ENCODE results near the gene CDH4.

Gene CDH4

DNA sequence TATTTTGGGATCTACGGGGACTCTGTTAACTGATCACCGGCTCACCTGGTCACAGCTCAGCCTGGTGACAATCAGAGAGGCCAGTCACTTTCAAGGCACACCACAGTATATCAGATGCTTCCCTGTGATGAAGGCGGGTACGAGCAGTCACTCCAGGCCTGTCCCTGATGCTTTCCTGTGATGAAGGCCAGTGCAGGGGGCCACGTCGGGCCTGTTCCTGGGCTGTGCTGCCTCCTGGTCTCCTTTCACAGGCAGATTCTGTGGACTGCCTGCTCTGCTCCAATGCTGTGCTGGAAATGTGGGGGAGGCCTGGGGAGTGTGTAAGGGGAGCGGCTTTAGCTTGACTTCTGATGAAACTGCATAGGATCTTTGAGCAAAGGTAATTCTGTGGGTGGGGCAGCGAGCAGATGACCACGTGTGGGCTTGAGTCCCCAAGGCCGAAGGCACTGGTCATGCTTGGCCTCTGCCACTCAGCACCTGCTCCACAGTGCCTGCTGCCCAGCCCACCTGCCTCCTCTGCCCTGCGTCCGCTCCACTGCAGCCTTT is 441.1 kb downstream of the CDH4 start:
- H3K27me3 ChIP-seq (ENCODE audit: low read depth, low read length): no peaks in the 10 kb centered on the region
- no peaks in the 10 kb centered on the region for H3K4me1 ChIP-seq (ENCODE audit: control insufficient read depth in 1 of 2, insufficient read depth in 2 of 2, low read length in 2 of 2)
- no peaks in the 10 kb centered on the region for H3K36me3 ChIP-seq (ENCODE audit: control insufficient read depth in 1 of 2, insufficient read depth in 2 of 2, low read length in 2 of 2)
- no peak overlapping the region for H3K27ac ChIP-seq (ENCODE audit: low read length)
- H3K9me3 ChIP-seq (ENCODE audit: control insufficient read depth in 1 of 2, low read length in 2 of 2): no peaks in the 10 kb centered on the region
- H3K4me3 ChIP-seq (ENCODE audit: low read depth in 1 of 2, low read length in 2 of 2): no peak overlapping the region

DNA sequence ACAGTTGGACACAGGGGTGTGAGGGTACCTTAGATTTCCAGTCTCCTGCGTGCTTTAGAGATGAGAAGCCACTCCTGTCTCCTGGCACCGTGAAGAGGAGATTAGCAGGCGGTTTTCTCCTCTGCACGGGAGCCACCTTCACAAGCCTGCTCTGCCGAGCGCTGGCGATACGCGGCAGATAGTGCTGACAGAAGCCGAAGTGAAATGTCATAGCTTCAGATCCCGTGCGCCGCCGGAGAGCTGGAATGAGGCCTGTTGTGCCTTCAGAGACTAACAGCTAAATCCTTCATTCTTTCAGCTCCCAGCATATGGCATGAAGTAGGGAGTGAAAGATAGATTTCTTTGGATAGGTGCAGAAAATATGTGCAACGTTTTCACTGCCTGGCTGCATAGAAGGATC is 442.6 kb downstream of the CDH4 start:
- H3K4me3 ChIP-seq (ENCODE audit: low read depth in 1 of 2, low read length in 2 of 2): no peak overlapping the region
- no peaks in the 10 kb centered on the region for H3K36me3 ChIP-seq (ENCODE audit: control insufficient read depth in 1 of 2, insufficient read depth in 2 of 2, low read length in 2 of 2)
- H3K4me1 ChIP-seq (ENCODE audit: control insufficient read depth in 1 of 2, insufficient read depth in 2 of 2, low read length in 2 of 2): no peaks in the 10 kb centered on the region
- H3K27ac ChIP-seq (ENCODE audit: low read length): no peak overlapping the region
- no peaks in the 10 kb centered on the region for H3K9me3 ChIP-seq (ENCODE audit: control insufficient read depth in 1 of 2, low read length in 2 of 2)
- no peaks in the 10 kb centered on the region for H3K27me3 ChIP-seq (ENCODE audit: low read depth, low read length)

DNA sequence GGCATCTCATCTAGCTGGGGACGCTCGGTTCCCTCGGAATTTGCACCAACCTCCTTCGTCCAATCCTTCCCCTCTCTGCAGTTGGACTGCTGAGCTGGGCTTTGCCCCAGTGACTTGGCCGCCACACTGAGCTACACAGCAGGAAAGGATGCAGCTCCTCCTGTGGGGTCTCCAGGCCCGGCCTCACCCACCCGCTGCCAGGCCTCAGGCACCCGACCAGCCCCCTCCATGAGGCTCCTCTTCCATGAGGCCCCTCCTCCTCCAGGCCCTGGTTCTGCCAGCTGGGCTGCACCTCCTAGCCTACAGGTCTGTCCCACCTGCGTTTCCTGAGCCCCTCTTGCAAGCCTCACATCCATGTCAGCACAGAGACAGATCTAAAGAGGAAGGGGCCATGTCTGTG is 443.7 kb downstream of the CDH4 start:
- Histone ChIP-seq H3K36me3 (ENCODE audit: control insufficient read depth in 1 of 2, insufficient read depth in 2 of 2, low read length in 2 of 2) (no peaks in the 10 kb centered on the region), H3K4me3 (ENCODE audit: low read depth in 1 of 2, low read length in 2 of 2) (no peak overlapping the region), H3K27me3 (ENCODE audit: low read depth, low read length) (no peaks in the 10 kb centered on the region), H3K4me1 (ENCODE audit: control insufficient read depth in 1 of 2, insufficient read depth in 2 of 2, low read length in 2 of 2) (no peaks in the 10 kb centered on the region), H3K9me3 (ENCODE audit: control insufficient read depth in 1 of 2, low read length in 2 of 2) (no peaks in the 10 kb centered on the region), H3K27ac (ENCODE audit: low read length) (no peak overlapping the region)

DNA sequence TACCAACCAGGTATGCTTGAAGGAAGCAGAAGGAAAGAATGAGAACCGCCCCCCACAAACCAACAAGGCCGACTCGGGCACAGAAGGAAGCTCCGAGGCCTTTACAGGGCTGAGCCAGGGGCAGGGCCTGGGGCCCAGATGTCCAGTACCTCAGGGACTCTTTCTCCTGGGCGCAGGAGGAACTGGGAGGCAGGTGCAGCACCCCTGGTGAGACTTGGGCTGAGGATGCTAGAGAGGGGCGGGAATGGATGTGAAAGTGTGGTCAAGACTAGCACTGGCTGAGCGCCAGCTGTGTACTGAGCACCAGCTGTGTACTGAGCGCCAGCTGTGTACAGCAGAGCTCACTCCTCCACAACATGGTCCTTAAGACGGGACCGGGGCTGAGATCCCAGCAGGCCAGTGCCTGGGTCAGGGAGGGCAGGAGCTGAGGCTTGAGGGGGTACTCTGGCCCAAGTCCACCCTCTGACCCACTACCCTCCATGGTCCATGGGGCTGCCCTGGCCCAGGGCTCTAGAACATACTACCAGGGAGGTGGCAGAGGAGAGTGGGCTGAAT is 444.2 kb downstream of the CDH4 start:
- Histone ChIP-seq H3K27me3 (ENCODE audit: low read depth, low read length) (no peaks in the 10 kb centered on the region), H3K36me3 (ENCODE audit: control insufficient read depth in 1 of 2, insufficient read depth in 2 of 2, low read length in 2 of 2) (no peaks in the 10 kb centered on the region), H3K9me3 (ENCODE audit: control insufficient read depth in 1 of 2, low read length in 2 of 2) (no peaks in the 10 kb centered on the region), H3K27ac (ENCODE audit: low read length) (no peak overlapping the region), H3K4me1 (ENCODE audit: control insufficient read depth in 1 of 2, insufficient read depth in 2 of 2, low read length in 2 of 2) (no peaks in the 10 kb centered on the region), H3K4me3 (ENCODE audit: low read depth in 1 of 2, low read length in 2 of 2) (no peak overlapping the region)

DNA sequence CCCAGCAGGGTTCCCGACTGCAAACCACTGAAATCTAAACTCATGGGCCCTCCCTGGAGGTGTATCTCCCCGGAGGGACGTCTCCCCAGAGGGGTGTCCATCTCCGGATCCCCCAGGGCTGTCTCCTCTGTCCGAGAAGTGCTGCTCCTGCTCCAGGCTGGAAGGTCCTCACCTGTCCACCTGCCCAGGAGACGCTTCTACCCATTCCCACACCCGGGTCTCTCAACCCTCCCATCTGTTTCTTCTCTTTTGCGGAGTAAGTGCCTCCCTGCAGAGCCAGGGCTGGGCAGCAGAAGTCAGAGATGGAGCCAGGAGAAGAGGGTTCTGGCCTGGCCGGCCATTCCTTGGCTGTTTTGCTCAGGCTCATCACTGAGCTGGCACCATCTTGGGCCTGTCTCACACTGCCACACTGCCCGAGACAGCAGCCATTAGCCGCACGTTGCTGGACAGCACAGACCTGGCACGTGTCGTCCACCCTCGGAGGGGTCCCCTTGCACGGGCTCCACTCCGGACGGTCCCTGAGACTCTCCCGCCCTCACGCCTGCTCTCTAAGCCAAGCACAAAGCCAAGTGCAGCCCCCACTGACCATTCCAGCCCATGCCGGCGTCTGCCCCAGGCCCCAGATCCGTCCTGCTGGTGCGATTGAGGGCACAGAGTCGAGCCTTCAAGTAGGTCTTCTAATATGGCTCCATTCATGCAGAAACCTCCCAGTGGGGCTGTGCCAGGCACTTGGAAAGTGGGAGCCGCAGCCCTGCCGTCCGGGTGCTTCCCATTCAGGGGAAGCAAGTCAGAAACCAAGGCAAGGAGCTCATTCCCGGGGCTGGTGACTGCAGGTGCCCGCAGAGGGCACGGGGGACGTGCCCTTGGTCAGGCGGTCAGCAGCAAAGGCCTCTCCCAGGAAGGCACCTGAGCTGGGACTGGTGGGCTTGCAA is 445.9 kb downstream of the CDH4 start:
- Histone ChIP-seq H3K36me3 (ENCODE audit: control insufficient read depth in 1 of 2, insufficient read depth in 2 of 2, low read length in 2 of 2) (no peaks in the 10 kb centered on the region), H3K9me3 (ENCODE audit: control insufficient read depth in 1 of 2, low read length in 2 of 2) (no peaks in the 10 kb centered on the region), H3K27ac (ENCODE audit: low read length) (no peak overlapping the region), H3K4me3 (ENCODE audit: low read depth in 1 of 2, low read length in 2 of 2) (no peak overlapping the region), H3K4me1 (ENCODE audit: control insufficient read depth in 1 of 2, insufficient read depth in 2 of 2, low read length in 2 of 2) (no peaks in the 10 kb centered on the region), H3K27me3 (ENCODE audit: low read depth, low read length) (no peaks in the 10 kb centered on the region)

DNA sequence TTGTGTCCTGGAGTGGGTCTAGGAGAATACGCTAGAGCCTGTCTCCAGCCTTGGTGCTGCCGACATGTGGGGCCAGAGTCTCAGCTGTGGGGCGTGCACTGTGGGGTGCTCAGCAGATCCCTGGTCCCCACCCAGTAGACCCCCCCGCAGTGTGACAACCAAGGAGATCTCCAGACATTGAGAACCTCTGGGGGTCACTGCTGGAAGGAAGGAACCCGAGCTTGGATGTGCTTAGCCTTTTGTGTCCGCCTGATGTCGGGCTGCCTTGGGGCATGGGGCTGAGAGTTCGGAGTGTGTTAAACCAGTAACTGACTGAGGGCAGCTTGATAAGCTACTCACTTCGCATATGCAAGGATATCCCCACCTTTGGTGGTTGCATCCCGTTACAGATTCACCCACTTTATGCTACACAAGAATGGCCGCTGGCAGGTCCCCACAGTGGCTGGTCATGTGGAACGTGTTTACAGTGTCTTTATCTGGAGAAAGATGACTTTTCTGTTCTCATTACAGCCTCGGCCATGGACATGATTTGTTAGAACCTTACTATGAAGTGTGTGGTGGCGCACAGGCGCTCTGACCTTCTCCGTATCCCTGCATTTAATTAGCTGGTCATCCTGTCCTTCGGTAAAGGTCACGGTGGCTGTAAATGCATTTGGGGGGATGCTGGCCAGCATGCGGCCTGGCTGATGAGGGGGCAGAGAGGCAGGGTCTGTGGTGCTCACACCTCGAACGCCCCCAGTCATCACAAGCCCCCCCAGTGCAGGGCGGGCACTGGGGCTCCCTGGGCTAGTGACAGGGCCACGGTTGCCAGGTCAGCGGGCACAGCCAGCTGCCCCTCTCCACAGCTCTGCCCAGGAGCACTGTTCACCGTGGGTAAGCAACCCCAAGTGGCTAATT is 446.8 kb downstream of the CDH4 start:
- H3K27ac ChIP-seq (ENCODE audit: low read length): no peak overlapping the region

DNA sequence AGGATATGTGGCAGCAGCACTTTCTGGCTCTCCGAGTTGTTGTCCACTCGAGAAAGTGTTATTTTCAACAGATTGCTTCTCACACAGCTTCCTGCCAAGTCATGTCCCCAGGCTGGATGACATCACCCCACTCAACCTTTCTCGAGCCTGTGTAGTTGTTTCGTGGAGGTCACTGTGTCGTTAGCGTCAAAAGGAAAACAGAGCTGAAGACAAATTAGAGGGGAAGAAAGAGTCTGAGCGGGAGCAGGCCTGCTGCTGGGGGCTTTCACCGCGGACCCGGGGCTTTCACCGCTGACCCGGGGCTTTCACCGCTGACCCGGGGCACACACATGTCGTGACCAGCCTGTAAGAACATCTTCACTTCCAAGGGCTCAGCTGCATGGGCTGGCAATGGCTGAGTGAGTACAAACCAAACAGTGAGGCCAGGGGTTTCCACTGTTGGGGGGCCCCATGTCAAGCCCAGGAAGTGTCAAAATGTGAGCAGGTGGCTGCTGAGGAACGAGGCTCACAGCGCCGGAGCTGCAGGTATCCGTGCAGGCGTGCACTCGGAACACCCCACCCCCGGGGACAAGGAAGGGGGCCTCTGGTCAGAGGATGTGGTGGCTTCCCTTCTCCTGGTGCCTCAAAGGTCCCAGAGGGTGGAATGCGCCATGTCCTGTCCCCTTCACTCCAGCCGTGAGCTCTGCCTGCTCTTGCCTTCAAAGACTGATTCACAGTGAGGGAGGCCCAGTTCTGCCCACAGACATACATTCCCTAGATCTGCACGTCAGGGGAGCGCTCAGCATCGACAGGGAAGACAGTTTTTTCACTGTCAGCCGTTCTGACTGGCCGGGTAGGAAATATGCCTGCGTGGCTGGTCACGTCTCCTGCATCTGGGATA is 447.7 kb downstream of the CDH4 start:
- Histone ChIP-seq H3K4me1 (ENCODE audit: control insufficient read depth in 1 of 2, insufficient read depth in 2 of 2, low read length in 2 of 2) (no peaks in the 10 kb centered on the region), H3K9me3 (ENCODE audit: control insufficient read depth in 1 of 2, low read length in 2 of 2) (no peaks in the 10 kb centered on the region), H3K36me3 (ENCODE audit: control insufficient read depth in 1 of 2, insufficient read depth in 2 of 2, low read length in 2 of 2) (no peaks in the 10 kb centered on the region), H3K27me3 (ENCODE audit: low read depth, low read length) (no peaks in the 10 kb centered on the region), H3K27ac (ENCODE audit: low read length) (no peak overlapping the region), H3K4me3 (ENCODE audit: low read depth in 1 of 2, low read length in 2 of 2) (no peak overlapping the region)

More for the DNA sequence above, 446.8 kb downstream of the CDH4 start:
- no peaks in the 10 kb centered on the region for H3K36me3 ChIP-seq (ENCODE audit: control insufficient read depth in 1 of 2, insufficient read depth in 2 of 2, low read length in 2 of 2)
- H3K4me1 ChIP-seq (ENCODE audit: control insufficient read depth in 1 of 2, insufficient read depth in 2 of 2, low read length in 2 of 2): no peaks in the 10 kb centered on the region
- no peaks in the 10 kb centered on the region for H3K27me3 ChIP-seq (ENCODE audit: low read depth, low read length)
- H3K9me3 ChIP-seq (ENCODE audit: control insufficient read depth in 1 of 2, low read length in 2 of 2): no peaks in the 10 kb centered on the region
- no peak overlapping the region for H3K4me3 ChIP-seq (ENCODE audit: low read depth in 1 of 2, low read length in 2 of 2)

DNA sequence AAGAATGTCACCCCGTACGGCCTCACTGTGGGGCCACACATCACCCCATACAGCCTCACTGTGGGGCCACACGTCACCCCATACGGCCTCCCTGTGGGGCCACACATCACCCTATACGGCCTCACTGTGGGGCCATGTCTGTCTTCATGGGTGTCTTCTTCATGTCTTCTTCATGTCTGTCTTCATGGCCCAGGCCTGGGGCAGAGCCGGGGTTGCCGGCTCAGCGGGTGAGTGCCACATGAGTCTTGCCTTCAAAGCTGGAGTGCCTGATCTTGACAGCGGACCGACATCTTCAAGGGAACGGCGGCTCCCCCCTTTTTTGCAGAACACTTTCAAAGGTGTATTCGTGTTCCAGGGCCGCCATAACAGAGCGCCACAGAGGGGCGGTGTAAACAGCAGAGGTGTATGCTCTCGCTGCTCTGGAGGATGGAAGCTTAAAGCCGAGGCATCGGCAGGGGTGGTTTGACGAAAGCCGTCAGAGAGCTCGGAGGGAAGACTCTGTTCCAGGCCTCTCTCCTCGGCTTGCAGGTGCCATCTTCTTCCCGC is 448.6 kb downstream of the CDH4 start:
- H3K27me3 ChIP-seq (ENCODE audit: low read depth, low read length): no peaks in the 10 kb centered on the region
- no peaks in the 10 kb centered on the region for H3K4me1 ChIP-seq (ENCODE audit: control insufficient read depth in 1 of 2, insufficient read depth in 2 of 2, low read length in 2 of 2)
- H3K36me3 ChIP-seq (ENCODE audit: control insufficient read depth in 1 of 2, insufficient read depth in 2 of 2, low read length in 2 of 2): no peaks in the 10 kb centered on the region
- H3K4me3 ChIP-seq (ENCODE audit: low read depth in 1 of 2, low read length in 2 of 2): no peak overlapping the region
- H3K9me3 ChIP-seq (ENCODE audit: control insufficient read depth in 1 of 2, low read length in 2 of 2): no peaks in the 10 kb centered on the region
- H3K27ac ChIP-seq (ENCODE audit: low read length): no peak overlapping the region

DNA sequence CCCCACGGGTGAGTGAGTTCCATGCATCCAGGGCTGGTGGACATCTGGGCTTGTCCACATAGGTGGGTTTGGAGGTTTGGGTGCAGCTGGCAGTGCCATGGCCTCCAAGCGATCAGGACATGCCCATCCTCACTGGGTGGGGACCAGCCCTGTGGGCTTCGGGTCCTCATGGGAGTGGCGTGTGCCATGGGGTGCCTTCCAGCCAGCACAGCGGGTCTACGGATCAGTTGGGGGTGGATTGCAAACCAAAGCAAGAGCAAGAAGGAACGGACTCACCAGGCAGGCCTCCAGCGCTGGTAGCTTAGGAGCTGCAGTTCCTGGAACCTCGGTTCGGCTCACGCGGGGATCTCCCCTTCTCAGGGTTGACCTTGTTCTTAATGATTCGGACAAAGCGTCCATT is 449.3 kb downstream of the CDH4 start:
- H3K9me3 ChIP-seq (ENCODE audit: control insufficient read depth in 1 of 2, low read length in 2 of 2): no peaks in the 10 kb centered on the region
- no peaks in the 10 kb centered on the region for H3K4me1 ChIP-seq (ENCODE audit: control insufficient read depth in 1 of 2, insufficient read depth in 2 of 2, low read length in 2 of 2)
- no peak overlapping the region for H3K27ac ChIP-seq (ENCODE audit: low read length)
- H3K27me3 ChIP-seq (ENCODE audit: low read depth, low read length): no peaks in the 10 kb centered on the region
- H3K36me3 ChIP-seq (ENCODE audit: control insufficient read depth in 1 of 2, insufficient read depth in 2 of 2, low read length in 2 of 2): no peaks in the 10 kb centered on the region
- H3K4me3 ChIP-seq (ENCODE audit: low read depth in 1 of 2, low read length in 2 of 2): no peak overlapping the region

DNA sequence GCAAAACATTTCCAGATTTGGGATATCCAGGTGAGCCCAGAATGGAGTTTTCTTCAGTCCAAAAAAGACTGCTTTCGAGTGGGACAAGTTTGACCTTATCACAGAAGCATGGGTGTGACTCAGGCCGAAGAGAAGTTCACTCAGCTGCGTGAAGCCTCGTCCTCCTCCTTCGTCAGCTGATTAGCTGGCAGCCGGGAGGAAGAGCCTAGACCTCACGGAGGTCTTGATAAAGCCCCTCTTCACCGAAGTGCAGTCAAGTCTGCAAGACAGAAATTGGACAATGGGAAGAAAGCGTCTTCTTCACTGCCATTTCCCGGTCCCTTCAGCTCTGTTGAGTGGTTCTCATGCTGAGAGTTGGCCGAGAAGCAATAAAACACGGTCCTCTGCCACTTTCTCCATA is 449.7 kb downstream of the CDH4 start:
- Histone ChIP-seq H3K27me3 (ENCODE audit: low read depth, low read length) (no peaks in the 10 kb centered on the region), H3K36me3 (ENCODE audit: control insufficient read depth in 1 of 2, insufficient read depth in 2 of 2, low read length in 2 of 2) (no peaks in the 10 kb centered on the region), H3K4me3 (ENCODE audit: low read depth in 1 of 2, low read length in 2 of 2) (no peak overlapping the region), H3K9me3 (ENCODE audit: control insufficient read depth in 1 of 2, low read length in 2 of 2) (no peaks in the 10 kb centered on the region), H3K4me1 (ENCODE audit: control insufficient read depth in 1 of 2, insufficient read depth in 2 of 2, low read length in 2 of 2) (no peaks in the 10 kb centered on the region), H3K27ac (ENCODE audit: low read length) (no peak overlapping the region)
